HG03060 (cell line): ENCODE results near the gene P2RY6.
"Not testable (repeated sequence)": the region's sequence is repeated elsewhere in the genome, so short reads cannot be mapped to it uniquely, and the experiment has no call there.

Experiments used
- ATAC-seq: cut with Tn5 transposase; IDR thresholded peaks from one replicate; pipeline ENCODE4 v1.9.1; 2021; ENCODE audit warnings: low read depth, moderate number of reproducible peaks; ENCODE audit not compliant: unreplicated experiment

Gene P2RY6

DNA sequence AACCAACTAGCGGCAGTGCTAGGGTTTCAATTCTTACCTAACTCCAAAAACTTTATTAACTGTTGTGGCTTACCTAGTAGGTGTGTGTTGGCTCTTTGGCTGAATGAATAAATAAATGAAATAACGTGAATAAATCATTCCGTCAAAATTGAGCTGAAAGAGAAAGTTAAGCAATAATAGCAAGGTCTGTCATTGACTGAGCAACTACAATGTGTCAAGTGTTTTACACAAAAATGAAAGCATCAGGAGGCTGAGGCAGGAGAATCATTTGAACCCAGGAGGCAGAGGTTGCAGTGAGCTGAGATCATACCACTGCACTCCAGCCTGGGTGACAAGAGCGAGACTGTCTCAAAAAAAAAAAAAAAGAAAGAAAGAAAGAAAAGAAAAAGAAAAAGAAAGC lies 2.1 kb downstream of the P2RY6 start:
- ATAC-seq = not testable (repeated sequence)

DNA sequence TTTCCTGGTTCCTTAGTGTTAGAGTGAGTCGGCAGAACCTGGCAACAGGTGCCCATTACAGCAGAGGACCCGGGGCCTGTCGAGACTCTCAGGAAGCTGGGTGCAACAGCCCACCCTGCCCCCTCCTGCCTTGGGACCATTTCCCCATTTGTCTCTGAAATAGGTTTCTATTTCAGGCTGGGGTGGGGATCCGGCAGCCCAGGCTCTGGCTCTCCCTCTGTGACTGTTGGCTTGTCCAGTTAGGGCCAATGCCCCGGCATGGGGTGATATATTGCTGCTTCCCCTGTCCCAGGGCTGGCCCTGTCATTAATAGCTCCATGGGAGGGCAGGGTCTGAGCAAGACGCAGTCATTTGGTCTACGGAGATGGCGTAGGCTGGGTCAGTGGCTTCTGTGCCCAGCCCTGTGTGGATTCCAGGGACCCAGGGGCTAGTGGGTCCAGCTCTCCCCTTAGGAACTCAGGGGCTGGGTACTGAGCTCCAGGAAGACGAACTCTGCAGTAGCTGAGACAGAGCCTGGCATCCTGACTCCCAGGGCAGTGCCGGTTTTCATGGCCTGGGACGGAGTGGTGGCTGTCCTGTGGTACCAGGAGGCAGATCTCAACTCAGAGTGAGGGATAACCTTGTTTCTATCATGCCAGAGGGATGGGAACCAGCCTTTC lies 2.7 kb downstream of the P2RY6 start:
- ATAC-seq = no peak

DNA sequence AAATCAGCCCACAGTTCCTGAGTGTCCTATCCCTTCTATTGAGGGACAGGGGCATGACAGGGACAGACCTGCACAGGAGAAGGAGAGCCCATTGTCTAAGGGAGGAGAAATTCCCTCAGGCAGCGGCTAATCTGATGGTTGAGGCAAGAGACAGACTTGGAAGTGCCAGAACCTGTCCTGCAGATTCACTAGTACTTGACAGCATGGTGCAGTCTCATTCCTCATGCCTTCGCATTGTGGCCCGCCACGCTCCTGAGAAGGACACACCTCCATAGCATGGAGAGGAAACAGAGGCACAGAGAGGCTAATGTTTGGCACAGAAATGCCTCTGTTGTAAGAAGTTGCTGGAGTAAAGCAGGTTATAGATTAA lies 3.2 kb downstream of the P2RY6 start:
- no peak for ATAC-seq

DNA sequence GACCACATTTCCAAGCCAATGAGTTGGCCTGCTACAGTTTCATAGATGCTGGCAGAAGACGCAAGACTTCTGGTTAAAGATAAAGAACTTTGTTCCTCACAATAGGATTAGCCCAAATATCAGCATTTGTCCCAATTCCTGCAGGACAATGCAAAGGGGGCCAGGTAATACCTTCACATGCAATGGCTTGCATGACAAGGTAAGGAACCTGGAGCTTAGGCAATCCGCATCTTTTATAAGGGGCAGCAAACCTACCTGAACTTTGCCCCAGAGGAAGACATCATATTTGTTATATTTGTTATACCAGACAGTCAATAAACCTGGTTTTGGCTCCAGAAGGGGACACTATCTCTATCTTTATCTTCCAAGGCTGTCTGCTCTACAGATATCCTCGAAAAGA lies 5.3 kb downstream of the P2RY6 start:
- ATAC-seq = no peak

DNA sequence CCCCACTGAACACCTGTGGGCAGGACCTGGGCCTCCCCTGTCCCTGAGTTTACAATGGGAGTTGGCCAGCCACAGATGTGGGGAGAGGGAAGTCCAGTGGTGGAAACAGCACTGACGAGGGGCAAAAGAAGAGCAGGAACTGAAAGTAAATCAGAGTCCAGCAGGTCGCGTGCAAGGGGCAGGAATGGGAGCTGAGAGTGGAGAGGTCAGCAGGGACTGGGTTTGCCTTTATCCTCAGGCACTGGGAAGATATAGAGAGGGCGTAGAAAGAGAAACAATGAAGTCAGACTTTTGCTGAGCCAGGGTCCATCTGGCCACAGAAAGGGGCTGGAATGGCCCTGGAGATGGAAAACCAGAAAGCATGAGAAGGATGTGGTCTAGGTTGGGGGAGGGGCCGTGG lies 8.5 kb downstream of the P2RY6 start:
- no peak for ATAC-seq

DNA sequence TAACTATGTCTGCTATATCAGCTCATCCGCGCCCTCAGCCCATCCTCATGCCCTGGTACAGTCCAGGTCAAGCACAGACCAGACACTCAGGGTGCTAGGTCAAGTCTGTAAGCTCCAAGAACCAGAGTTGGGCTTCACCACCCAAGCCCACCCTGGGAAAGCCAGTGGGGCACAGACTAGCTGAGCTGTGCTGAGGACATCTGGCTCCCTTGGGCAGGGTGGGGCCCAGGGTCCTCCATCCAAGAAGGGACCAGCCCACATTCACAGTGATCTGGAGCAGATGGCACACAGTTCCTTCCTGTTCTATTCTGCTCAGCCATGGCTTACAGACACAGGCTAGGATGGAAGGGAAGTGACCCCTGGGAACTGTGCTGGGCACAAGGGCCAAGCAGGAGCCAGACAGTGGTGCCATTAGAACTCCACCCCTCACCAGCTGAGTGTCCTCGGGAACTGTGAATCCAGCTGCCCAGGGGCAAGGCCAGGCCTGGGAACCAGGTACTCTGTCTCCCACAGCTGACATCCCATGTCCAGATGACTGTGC lies 9.1 kb downstream of the P2RY6 start:
- no peak for ATAC-seq

DNA sequence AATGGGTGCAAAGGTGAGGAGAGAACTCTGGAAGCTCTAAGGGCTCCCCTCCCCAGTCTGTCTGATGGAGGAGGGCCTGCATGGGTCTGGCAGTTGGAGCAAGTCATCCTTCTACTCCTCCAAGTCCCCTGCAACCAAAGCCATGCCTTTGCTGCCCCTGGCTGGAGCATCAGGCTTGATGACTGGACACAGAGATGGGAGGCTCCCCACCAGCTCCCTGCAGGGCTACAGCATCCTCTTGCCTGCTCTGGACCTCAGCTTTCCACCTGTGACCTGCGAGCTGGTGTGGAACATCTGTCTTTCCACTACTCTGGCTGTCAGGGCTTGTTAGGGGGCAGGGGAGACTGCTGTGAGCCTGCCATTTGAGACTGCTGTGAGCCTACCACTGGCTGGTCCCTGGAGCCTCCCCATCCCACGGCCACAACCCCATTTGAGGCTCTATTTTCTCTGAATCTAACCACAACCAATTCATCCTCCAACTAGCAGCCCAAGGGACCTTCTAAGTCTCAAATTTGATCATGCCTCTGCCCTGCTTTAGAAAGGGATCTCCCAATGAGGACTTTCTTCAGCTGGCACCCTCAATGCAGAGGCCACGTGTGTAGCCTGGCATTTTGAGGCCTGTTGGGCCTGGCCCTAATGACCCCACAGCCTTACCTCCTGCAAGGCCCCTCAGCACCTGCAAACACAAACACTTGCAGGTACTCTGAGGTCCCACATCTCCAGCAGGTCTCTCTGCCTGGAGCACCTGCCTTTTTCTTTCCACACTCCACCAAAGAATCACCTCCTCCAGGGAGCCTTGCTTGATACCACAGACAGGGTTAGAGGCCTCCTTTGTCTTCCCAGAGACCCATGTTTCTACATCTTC lies 9.9 kb downstream of the P2RY6 start:
- ATAC-seq = no peak

DNA sequence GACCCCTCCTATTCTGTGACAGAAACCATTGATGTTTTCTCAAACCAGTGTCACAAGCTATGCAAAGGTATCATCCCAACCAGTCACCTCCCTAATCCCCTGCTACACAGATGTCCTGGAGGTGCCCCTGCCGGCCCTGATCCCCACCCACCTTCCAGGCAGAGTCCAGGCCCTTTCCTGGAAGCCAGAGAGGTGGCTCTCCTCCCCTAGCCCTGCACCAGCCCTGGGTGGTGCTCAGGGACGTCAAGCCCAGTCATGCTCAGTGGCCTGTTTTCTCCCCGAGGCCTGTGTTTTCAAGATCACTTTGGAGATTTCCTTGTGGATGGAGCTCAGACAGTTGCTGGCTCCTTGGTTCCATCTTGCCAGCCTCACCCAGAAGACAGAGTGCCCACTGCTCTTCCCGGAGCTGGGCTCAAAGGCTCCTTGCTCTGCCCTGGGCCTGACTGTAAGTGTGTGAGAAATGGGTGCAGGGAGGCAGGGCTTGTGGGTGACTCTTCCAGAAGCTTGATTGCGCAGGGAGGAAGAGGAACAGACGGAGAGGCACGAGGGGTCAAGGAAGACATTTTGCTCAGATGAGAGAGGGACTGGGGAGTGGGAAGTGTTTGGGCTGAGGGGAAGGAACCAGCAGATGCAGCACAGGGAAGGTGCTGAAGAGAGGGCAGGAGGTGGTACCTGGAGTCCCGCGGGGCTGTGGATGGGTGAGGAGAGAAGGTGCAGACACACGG lies 11.3 kb downstream of the P2RY6 start:
- ATAC-seq = no peak

DNA sequence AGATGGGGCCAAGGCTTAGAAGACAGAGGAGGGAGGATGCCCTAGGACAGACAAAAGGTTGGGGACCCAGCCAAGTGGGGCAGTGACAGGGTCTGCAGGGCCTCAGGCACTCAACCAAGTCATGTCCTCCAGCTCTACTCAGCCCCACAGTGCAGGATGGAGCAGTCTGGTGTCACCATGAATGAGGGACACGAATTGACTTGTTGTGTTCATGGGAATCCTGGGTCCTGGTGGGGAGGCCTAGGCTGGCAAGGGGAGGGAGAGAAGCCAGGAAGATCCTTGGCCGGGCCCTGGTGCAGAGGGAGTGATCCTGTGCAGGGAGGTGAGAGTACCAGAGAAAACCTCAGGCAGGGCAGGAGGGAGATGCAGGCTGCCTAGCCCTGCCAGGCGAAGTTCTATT lies 12.0 kb downstream of the P2RY6 start:
- no peak for ATAC-seq

DNA sequence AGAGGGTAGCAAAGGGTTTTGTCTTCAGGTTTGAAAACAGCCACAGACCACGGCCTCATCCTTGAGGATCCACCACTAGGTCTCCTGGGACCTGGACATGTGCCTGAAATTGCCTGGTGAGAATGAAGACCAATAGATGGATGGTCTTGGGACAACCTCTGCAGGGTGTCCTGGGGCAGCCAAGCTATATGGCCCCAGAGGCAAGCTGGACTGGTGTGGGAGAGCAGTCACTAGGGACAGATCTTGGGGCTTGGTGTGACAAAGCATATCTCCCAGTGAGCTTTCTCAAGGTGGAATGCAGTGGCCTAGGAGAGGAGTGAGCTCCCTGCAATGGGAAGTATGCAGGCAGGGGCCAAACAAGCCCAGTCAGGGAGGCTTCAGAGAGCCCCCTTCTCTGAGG lies 13.6 kb downstream of the P2RY6 start:
- ATAC-seq = no peak

DNA sequence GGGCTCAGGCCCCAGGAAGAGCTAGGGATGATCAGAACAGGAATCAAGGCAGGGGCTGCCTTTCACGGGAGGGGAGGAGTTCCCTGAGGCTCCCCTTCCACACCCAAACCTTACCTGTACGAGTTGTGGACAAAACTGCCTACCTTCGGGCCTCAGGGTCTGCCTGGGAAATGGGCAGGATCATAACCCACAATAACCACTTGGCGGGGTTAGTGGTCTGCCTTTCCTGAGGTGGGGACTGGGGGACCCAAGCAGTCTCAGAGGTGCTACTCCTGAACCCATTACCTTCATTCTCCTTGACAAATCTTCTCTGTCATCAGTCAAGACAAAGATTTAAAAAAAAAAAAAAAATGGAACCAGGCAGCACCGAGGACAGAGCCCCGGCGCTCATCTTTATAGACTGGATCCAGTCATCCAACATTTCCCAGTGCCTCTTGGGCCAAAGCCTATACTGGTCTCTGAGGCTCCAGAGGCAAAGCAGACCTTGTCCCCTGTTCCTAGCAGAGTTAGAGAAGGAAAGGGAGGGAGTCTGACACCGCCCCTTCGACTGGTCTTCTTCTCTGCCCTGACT lies 14.2 kb downstream of the P2RY6 start:
- ATAC-seq = no peak

DNA sequence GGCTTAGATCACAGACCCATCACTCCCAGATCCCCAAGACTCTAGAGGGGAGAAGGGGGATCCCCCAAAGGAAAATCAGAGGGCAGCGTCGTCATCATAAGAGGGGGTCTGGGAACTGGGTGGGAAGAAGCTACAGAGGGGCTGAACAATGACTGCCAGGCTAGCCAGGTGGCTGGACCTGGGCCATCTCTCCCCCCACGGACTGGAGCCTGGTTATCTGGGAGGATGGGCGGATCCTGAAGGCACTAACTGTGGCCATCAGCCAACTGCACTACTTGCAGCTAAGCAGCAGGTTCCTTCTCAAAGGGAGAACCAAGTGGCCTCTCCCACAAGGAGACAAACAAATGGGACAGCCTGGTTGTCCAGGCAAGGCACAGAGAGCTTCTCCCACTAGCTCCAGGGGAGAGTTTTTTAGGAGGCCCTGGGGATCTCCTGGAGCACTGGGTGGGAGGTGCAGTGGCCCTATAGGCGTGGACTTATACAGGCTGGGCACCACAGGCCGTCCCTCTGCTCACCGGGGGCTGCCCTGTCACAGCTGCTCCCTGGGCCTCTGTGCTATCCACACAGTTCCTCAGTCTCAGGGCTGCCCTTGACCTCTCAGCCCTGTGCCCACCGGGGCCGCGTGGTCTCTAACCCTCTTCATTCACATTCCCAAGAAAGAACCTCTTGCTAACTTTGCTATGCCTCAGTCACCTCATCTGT lies 15.4 kb downstream of the P2RY6 start:
- no peak for ATAC-seq

DNA sequence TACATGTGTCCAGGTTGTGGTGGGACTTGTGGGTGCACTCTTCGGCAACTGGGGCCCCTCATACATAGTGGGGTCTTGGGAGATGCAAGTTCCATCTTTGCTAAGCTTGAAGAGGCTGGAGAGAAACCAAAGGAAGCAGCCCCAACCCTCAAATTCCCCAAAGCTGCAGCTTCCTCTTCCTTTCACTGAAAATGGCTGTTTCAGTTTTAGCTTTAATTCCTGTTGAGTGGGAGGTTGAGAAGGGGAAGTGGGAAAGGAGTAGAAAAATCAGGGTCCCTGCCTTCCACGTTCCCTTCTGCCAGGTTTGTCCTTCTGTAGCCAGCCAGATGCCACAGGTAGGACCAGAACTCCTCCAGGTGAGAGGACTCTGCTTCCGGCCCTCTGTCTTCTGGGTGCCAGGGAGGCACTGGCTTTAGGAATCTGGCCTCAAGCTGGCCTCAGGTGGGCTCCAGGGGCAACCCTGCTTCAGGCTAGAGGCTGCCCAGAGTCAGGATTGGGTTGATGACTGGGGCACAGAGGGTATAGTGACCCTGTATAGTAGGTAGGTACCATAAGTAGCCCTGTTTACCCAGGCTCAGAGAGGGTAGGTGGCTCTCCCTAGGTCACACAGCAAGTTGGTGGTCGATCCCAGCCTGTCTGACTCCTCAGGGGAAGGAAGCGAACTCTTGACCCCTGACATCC lies 16.2 kb downstream of the P2RY6 start:
- no peak for ATAC-seq

DNA sequence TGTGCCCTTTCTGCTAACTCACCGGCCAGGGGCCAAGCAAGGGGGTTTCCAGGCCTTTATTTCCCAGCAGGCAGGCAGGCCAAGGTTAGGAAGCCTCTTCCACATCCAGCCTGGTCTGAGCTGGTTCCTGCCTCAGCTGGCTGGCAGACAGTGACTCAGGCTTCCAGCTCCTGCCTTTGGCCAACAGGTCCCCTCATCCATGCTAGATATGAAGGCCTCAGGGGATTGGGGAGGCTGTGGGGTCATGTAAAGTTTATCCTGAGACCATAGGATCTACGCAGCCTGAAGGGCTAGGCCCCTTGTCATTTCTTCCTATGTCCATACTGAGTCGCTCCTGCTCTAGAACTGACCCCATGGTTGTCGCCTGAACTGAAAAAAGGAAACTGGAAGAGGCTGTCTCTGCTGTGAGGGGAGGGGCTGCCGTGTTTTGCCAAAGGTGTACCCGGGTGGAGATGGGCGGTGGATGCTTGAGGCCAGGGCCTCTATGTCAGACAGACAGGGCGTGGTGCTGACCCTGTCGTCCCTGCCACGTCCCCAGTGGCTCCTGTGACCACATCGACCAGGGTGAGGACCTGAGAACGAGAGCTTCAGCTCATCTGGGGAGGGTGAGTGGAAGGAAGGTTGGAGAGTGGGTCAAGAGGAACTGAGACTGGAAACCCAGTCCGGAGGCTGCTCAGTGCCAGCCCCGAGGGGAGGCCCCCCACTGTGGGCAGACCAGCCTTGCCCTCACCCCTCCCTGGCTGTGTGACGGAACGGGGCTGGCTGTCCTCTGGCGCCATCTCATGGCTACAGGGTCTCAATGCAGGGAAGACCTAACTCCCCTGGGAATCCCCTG lies 17.0 kb downstream of the P2RY6 start:
- ATAC-seq = no peak

DNA sequence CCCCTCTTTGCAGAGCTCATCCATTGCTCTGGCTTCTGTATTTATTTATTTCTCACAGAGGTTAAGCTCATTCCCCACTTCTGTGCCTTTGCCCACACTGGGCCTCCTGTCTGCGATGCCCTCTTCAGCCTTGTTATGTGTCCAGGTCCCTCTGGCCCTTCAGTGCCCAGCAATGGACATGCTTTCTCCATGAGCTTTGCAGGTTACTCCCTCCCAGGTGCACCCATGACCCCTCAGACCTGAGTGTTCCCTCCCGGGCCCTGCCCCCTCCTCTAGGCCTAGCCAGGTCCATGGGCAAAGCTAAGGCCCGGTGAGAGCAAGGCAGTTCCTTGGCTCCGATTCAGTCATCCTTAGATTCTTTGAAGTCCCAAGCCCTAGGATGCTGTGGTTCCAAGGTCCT lies 18.4 kb downstream of the P2RY6 start:
- ATAC-seq = no peak

DNA sequence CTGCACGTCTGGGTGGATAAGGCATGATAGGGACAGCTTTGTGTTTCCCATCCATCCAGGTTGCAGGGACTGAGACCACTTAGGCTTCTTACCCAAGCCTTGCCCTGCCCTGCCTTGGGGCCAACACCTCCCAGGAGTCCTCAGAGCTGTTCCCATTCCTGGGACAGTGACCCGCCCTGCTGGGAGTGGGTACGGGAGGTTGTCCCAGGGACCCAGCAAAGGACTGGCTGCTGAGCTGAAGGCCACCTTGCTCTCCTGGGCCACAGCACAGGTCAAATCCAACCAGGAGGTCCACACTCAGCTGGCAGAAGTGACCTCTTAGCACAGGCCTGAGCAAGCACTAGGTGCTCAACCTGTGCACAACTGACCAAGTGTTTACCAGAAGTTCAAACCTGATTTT lies 19.1 kb downstream of the P2RY6 start:
- ATAC-seq = no peak

DNA sequence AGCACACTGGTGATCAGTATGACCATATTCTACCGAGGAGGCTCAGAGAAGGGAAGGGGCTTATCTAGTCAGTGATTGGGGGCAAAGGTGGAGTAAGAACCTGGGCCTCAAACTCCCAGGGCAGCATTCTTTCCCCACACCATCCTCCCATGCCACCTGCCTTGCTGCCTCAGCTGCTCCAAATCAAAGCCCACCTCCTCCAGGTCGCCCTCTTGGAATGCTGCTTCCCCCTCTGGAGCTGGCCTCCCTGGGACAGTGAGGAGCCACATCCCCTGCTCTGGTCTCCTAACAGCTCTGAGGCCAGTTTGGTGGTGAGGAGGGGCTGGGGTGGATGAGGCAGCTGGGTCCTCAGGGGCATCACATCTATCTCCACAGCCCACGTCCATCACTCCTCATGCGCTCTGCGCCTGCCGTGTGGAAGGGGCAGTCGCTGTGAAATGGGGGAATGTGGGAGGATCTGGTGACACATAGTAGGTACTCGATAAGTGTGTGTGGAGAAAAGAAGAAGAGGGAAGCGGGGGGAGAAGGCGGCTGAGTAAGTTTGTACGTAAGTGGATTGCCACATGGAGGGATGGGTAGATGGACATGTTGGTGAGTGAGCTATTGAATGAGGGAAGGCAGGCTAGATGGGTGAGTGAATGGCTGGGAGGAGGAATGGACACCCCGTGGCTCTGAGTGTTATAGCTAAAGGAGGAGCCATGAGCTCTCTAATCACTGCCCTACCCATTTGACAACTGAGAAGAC lies 19.8 kb downstream of the P2RY6 start:
- ATAC-seq = no peak

DNA sequence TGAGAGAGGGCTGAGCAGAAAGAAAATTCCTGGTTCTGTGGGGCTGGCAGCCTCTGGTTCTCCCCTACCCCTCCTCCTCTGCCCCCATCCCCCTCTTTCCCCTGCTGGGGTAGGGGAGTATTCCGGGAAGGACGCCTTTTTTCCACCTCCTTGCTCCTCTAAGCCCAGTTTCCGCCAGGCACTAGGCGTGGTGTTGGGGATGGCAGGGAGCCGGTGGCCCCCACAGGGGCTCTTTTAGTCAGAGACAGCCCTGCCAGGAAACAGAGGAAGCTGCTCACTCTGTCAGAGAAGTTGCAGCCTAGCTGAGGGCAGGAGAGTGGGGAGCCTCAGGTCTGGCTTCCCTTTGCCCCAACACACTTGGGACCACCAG lies 20.4 kb downstream of the P2RY6 start:
- ATAC-seq = no peak
